Epithelial cell of proximal tubule (primary cell): ENCODE results near the gene CD33. TPM values are rescaled to one million over a fixed set of nuclear protein-coding genes. Genes with fewer than 3 reads are reported as not detected.

ENCODE experiments used
- DNase-seq: peaks from one replicate; pipeline ENCODE4 v3.0.0-alpha.2; 2011; ENCODE audit warnings: low read depth
- H3K4me3 ChIP-seq: 2 replicates; pipeline ENCODE4 v1.5.1; 2011; ENCODE audit warnings: low read depth, mild to moderate bottlenecking, low read length
- CTCF ChIP-seq: conservative IDR thresholded peaks from 2 replicates; pipeline ENCODE4 v1.5.1; 2012; ENCODE audit warnings: low read depth, mild to moderate bottlenecking, low read length
- total RNA-seq: library from RNA; depleted of rRNA; stranded (reverse); fragments of >200 nt; gene quantifications from 2 replicates; pipeline ENCODE4 v1.2.3, GENCODE V29; 2015

CD33 gene
- total RNA-seq, 1 donor from 2014 or later: not detected

GRCh38 chr19:51274049-51274770 is 49.3 kb downstream of the CD33 start:
- H3K4me3 ChIP-seq: no peak overlapping the region
- TF ChIP-seq CTCF: no peak
- DNase-seq: peak; percentile 13

- TF ChIP-seq CTCF: no peak
- no peak overlapping the region for H3K4me3 ChIP-seq
- no peak for DNase-seq
These were observed 52.2 kb downstream of the CD33 start for GRCh38 chr19:51277112-51277511.

- H3K4me3 ChIP-seq: no peak overlapping the region
- TF ChIP-seq CTCF: no peak
- DNase-seq: no peak
These were observed 57.5 kb downstream of the CD33 start for GRCh38 chr19:51282335-51282734.

GRCh38 chr19:51285682-51286081 is 60.8 kb downstream of the CD33 start:
- no peak for DNase-seq
- TF ChIP-seq CTCF: no peak
- no peak overlapping the region for H3K4me3 ChIP-seq

Other genes with a start within 250 kb of the CD33 start
- 9.3 and 24.8 TPM in 2 replicates for gene KLK7, start 241.2 kb upstream of the CD33 start, total RNA-seq
- gene KLK8, start 223.5 kb upstream of the CD33 start, total RNA-seq: 3.6 and 9.1 TPM in 2 replicates
- gene KLK10, start 205.4 kb upstream of the CD33 start, total RNA-seq: 2.8 and 10.1 TPM in 2 replicates
- gene KLK11, start 198.5 kb upstream of the CD33 start, total RNA-seq: not detected in 2 replicates
- gene KLK12, start 190.1 kb upstream of the CD33 start, total RNA-seq: not detected in 2 replicates
- not detected in 2 replicates for gene KLK13, start 160.0 kb upstream of the CD33 start, total RNA-seq
- 0.17 TPM in 1 of 2 replicates, not detected in the other for gene KLK14, start 142.2 kb upstream of the CD33 start, total RNA-seq
- gene CTU1, start 116.7 kb upstream of the CD33 start, total RNA-seq: 12.5 and 21.5 TPM in 2 replicates
- not detected in 2 replicates for gene SIGLEC9, start 100.2 kb upstream of the CD33 start, total RNA-seq
- gene SIGLEC7, start 82.8 kb upstream of the CD33 start, total RNA-seq: not detected in 2 replicates
- gene SIGLECL1, start 26.0 kb downstream of the CD33 start, total RNA-seq: not detected in 2 replicates
- 0.06 TPM in 1 of 2 replicates, not detected in the other for gene IGLON5, start 86.6 kb downstream of the CD33 start, total RNA-seq
- gene VSIG10L, start 117.1 kb downstream of the CD33 start, total RNA-seq: 0.51 and 0.92 TPM in 2 replicates
- gene ETFB, start 141.3 kb downstream of the CD33 start, total RNA-seq: 55.6 and 56.0 TPM in 2 replicates
- not detected in 2 replicates for gene CLDND2, start 143.9 kb downstream of the CD33 start, total RNA-seq
- not detected in 2 replicates for gene NKG7, start 147.6 kb downstream of the CD33 start, total RNA-seq
- not detected in 2 replicates for gene LIM2, start 162.9 kb downstream of the CD33 start, total RNA-seq
- gene C19orf84, start 165.5 kb downstream of the CD33 start, total RNA-seq: not detected in 2 replicates
- not detected in 2 replicates for gene SIGLEC10, start 192.6 kb downstream of the CD33 start, total RNA-seq
- not detected in 2 replicates for gene SIGLEC8, start 233.4 kb downstream of the CD33 start, total RNA-seq